WTC11 (cell line): ENCODE data around the gene OR52M1. TPM values are rescaled to one million over a fixed set of nuclear protein-coding genes. Genes with fewer than 3 reads are reported as not detected.

Experiments
- ATAC-seq: fragments of 200-7000 bp; cut with Tn5 transposase; 2 replicates; pipeline ENCODE4 v1.10.0; 2021; ENCODE audit warnings: mild to moderate bottlenecking, moderate library complexity
- CTCF ChIA-PET: fragments of 300-600 bp; sonication (Branson Sonifier 250); formaldehyde crosslinking; loops from one replicate; lab custom pipeline; 2021; ENCODE audit warnings: antibody characterized with exemption; lab: Charles Lee
- POLR2A ChIA-PET: fragments of 350-600 bp; sonication (Branson Sonifier 250); formaldehyde crosslinking; loops from one replicate; lab custom pipeline; 2021; ENCODE audit warnings: antibody characterized with exemption; lab: Charles Lee
- DNase-seq: peaks from one replicate; pipeline ENCODE4 v3.0.0; 2021; ENCODE audit warnings: low spot score
- H3K27ac Mint-ChIP-seq: 2 replicates; pipeline ENCODE4 v1.8.0; 2021; ENCODE audit warnings: mixed read lengths
- H3K27me3 Mint-ChIP-seq: 2 replicates; pipeline ENCODE4 v1.8.0; 2021; ENCODE audit warnings: low read depth, mild to moderate bottlenecking, moderate library complexity, mixed read lengths
- H3K36me3 Mint-ChIP-seq: 2 replicates; pipeline ENCODE4 v1.8.0; 2021; ENCODE audit warnings: mixed read lengths
- H3K4me1 Mint-ChIP-seq: 2 replicates; pipeline ENCODE4 v1.8.0; 2022; ENCODE audit warnings: mixed read lengths
- H3K4me3 Mint-ChIP-seq: 2 replicates; pipeline ENCODE4 v1.8.0; 2021; ENCODE audit warnings: mild to moderate bottlenecking, moderate library complexity, mixed read lengths
- H3K9me3 Mint-ChIP-seq: 2 replicates; pipeline ENCODE4 v1.8.0; 2021; ENCODE audit warnings: mixed read lengths
- AR ChIP-seq: fragments of 250-450 bp; sonication (Bioruptor Pico); IDR thresholded peaks from 2 replicates; pipeline ENCODE4 v1.9.0; 2021; ENCODE audit warnings: mild to moderate bottlenecking
- ATF6 ChIP-seq: sonication (generic); formaldehyde crosslinking; IDR thresholded peaks from 2 replicates; pipeline ENCODE4 v1.8.1; 2023; ENCODE audit warnings: mild to moderate bottlenecking, missing genetic modification reagents
- CBFB ChIP-seq: sonication (generic); formaldehyde crosslinking; IDR thresholded peaks from 2 replicates; pipeline ENCODE4 v1.8.1; 2022; ENCODE audit warnings: mild to moderate bottlenecking, low read depth, missing genetic modification reagents
- CDX4 ChIP-seq: fragments of 250-450 bp; sonication (Bioruptor Pico); IDR thresholded peaks from 2 replicates; pipeline ENCODE4 v1.9.0; 2021; ENCODE audit warnings: moderate library complexity, mild to moderate bottlenecking, inconsistent platforms, borderline replicate concordance
- CREB1 ChIP-seq: sonication (generic); formaldehyde crosslinking; IDR thresholded peaks from 2 replicates; pipeline ENCODE4 v1.8.0; 2023; ENCODE audit warnings: mild to moderate bottlenecking, missing genetic modification reagents
- ETV6 ChIP-seq: sonication (generic); formaldehyde crosslinking; IDR thresholded peaks from 2 replicates; pipeline ENCODE4 v1.8.1; 2022; ENCODE audit warnings: mild to moderate bottlenecking, missing genetic modification reagents
- HMGA2 ChIP-seq: fragments of 250-450 bp; sonication (Bioruptor Pico); IDR thresholded peaks from 2 replicates; pipeline ENCODE4 v1.4.0; 2021; ENCODE audit warnings: mild to moderate bottlenecking, moderate library complexity
- HMGXB4 ChIP-seq: sonication (generic); formaldehyde crosslinking; IDR thresholded peaks from 2 replicates; pipeline ENCODE4 v1.8.1; 2023; ENCODE audit warnings: mild to moderate bottlenecking, moderate library complexity, missing genetic modification reagents
- NFYB ChIP-seq: sonication (generic); formaldehyde crosslinking; conservative IDR thresholded peaks from 2 replicates; pipeline ENCODE4 v1.8.0; 2022; ENCODE audit warnings: low read depth, missing genetic modification reagents
- OVOL2 ChIP-seq: fragments of 250-450 bp; sonication (Bioruptor Pico); IDR thresholded peaks from 2 replicates; pipeline ENCODE4 v1.9.0; 2021; ENCODE audit warnings: mild to moderate bottlenecking, borderline replicate concordance
- PREB ChIP-seq: sonication (generic); formaldehyde crosslinking; IDR thresholded peaks from 2 replicates; pipeline ENCODE4 v1.8.1; 2022; ENCODE audit warnings: mild to moderate bottlenecking, missing genetic modification reagents, moderate library complexity, borderline replicate concordance
- RORB ChIP-seq: fragments of 250-450 bp; sonication (Bioruptor Pico); IDR thresholded peaks from 2 replicates; pipeline ENCODE4 v1.9.0; 2021; ENCODE audit warnings: mild to moderate bottlenecking
- ZNF232 ChIP-seq: sonication (generic); formaldehyde crosslinking; IDR thresholded peaks from 2 replicates; pipeline ENCODE4 v1.8.0; 2022; ENCODE audit warnings: mild to moderate bottlenecking, missing genetic modification reagents
- ZNF263 ChIP-seq: sonication (generic); formaldehyde crosslinking; IDR thresholded peaks from 2 replicates; pipeline ENCODE4 v1.8.1; 2022; ENCODE audit warnings: low read depth, mild to moderate bottlenecking, moderate library complexity, missing genetic modification reagents
- ZNF317 ChIP-seq: sonication (generic); formaldehyde crosslinking; IDR thresholded peaks from 2 replicates; pipeline ENCODE4 v1.8.1; 2023; ENCODE audit warnings: low read depth, mild to moderate bottlenecking, moderate library complexity, missing genetic modification reagents, borderline replicate concordance
- ZNF423 ChIP-seq: fragments of 250-450 bp; sonication (Bioruptor Pico); IDR thresholded peaks from 2 replicates; pipeline ENCODE4 v2.1.2; 2022; ENCODE audit warnings: mild to moderate bottlenecking, moderate library complexity
- total RNA-seq: library from RNA; stranded (reverse); gene quantifications from 3 replicates; pipeline ENCODE4 v1.2.3, GENCODE V29; 2021

The OR52M1 gene
- total RNA-seq, 1 experiment from 2014 or later: not detected

- no peak for ATAC-seq
- Mint-ChIP-seq H3K36me3 (no peaks in the 10 kb centered on the region), H3K27ac (no peak overlapping the region), H3K27me3 (peaks cover 7% of the 10 kb centered on the region), H3K4me3 (no peak overlapping the region), H3K4me1 (no peaks in the 10 kb centered on the region)
- POLR2A ChIA-PET: no interaction called here
- no peak for TF ChIP-seq CREB1 (CRISPR knock-in tag)
- no peak for TF ChIP-seq RORB (CRISPR knock-in tag)
- no peak for TF ChIP-seq HMGA2 (CRISPR knock-in tag)
- no peak for TF ChIP-seq HMGXB4
- TF ChIP-seq PREB (CRISPR knock-in tag): no peak
- TF ChIP-seq OVOL2 (CRISPR knock-in tag): no peak
- no peak for TF ChIP-seq ZNF317 (CRISPR knock-in tag)
- TF ChIP-seq CBFB (CRISPR knock-in tag): no peak
- no peak for TF ChIP-seq ETV6 (CRISPR knock-in tag)
- TF ChIP-seq ZNF263 (CRISPR knock-in tag): no peak
- TF ChIP-seq NFYB (CRISPR knock-in tag): no peak
- TF ChIP-seq AR (CRISPR knock-in tag): no peak
- TF ChIP-seq ZNF423 (CRISPR knock-in tag): no peak
- TF ChIP-seq CDX4 (CRISPR knock-in tag): no peak
- no peak for TF ChIP-seq ZNF232 (CRISPR knock-in tag)
- TF ChIP-seq ATF6 (CRISPR knock-in tag): no peak
- TF ChIP-seq, all 79 proteins: peak for 0
- peaks cover 12% of the 10 kb centered on the region; the same call in 1 of the 2 replicates for H3K9me3 Mint-ChIP-seq
- no peak for DNase-seq
- CTCF ChIA-PET: interaction anchor here (1.1 to 1.5 kb wide), 2 partner anchors 324 to 330 kb away, joined by 3 read pairs; no protein-coding TSS in a partner anchor
These were observed 33.4 kb upstream of the OR52M1 start for GRCh38 chr11:4511282-4512245.
